GM12878 (cell line): Measurements from ENCODE around the gene MYB. TPM values are rescaled to one million over a fixed set of nuclear protein-coding genes. Genes with fewer than 3 reads are reported as not detected.

ENCODE experiments used
- ATAC-seq: fragments of 200-7000 bp; cut with Tn5 transposase; 3 replicates; pipeline ENCODE4 v1.9.1; 2020; ENCODE audit warnings: mild to moderate bottlenecking, moderate library complexity
- BruUV-seq: library from RNA; stranded (reverse); fragments of 400-500 nt; replicated peaks from 2 replicates; lab custom pipeline; 2021; lab: Mats Ljungman, UMichigan
- CTCF ChIA-PET: fragments of 300-600 bp; sonication (Branson Sonifier 250); formaldehyde crosslinking; extraction: SDS; loops from one replicate; lab custom pipeline; 2021; ENCODE audit warnings: inconsistent platforms; lab: Yijun Ruan, JAX
- POLR2A ChIA-PET: fragments of 350-600 bp; formaldehyde crosslinking; extraction: SDS; loops from one replicate; lab custom pipeline; 2021; ENCODE audit warnings: inconsistent platforms; lab: Charles Lee
- RAD21 ChIA-PET: fragments of 300-600 bp; sonication (Branson Sonifier 250); formaldehyde crosslinking; loops from one replicate; lab custom pipeline; 2023; ENCODE audit warnings: antibody characterized with exemption; ENCODE audit not compliant: unreplicated experiment; lab: Charles Lee
- SMC1A ChIA-PET: fragments of 300-600 bp; sonication (Branson Sonifier 250); formaldehyde crosslinking; loops from one replicate; lab custom pipeline; 2023; ENCODE audit not compliant: unreplicated experiment, uncharacterized antibody; lab: Charles Lee
- DNase-seq: peaks from one replicate; pipeline ENCODE4 v3.0.0-alpha.2; 2011; ENCODE audit warnings: low read depth, low spot score
- FAIRE-seq: peaks from 3 replicates; lab custom pipeline; 2011; peaks lifted over from hg19 to GRCh38; lab: Jason Lieb, UNC
- H2AFZ ChIP-seq: 2 replicates; pipeline ENCODE4 v1.6.0; 2011; ENCODE audit warnings: low read depth, low read length, control low read depth; ENCODE audit not compliant: control insufficient read depth
- H3K27ac ChIP-seq: 2 replicates; pipeline ENCODE4 v1.5.1; 2011; ENCODE audit warnings: control low read depth; ENCODE audit not compliant: control insufficient read depth, insufficient read depth
- H3K27me3 ChIP-seq, 2 experiments: replicated peaks in 1 of 2; 2 replicates each; pipeline versions ENCODE4 v1.6.0 to v1.6.1; 2011; ENCODE audit warnings: low read length in 1 of 2; ENCODE audit not compliant: control insufficient read depth in 2 of 2, insufficient read depth in 2 of 2
- H3K36me3 ChIP-seq, 2 experiments: 2 replicates each; pipeline ENCODE4 v1.5.1; 2011; ENCODE audit warnings: low read length in 1 of 2; ENCODE audit not compliant: control insufficient read depth in 2 of 2, insufficient read depth in 2 of 2
- H3K4me1 ChIP-seq: 2 replicates; pipeline ENCODE4 v1.6.1; 2011; ENCODE audit warnings: mild to moderate bottlenecking, low read length, moderate library complexity, mixed read lengths; ENCODE audit not compliant: control insufficient read depth, insufficient read depth
- H3K4me2 ChIP-seq: 2 replicates; pipeline ENCODE4 v1.6.0; 2011; ENCODE audit warnings: control low read depth; ENCODE audit not compliant: control insufficient read depth, insufficient read depth
- H3K4me3 ChIP-seq: fragments of 200-600 bp; sonication (generic); 2 replicates; pipeline ENCODE4 v1.5.1; 2016
- H3K79me2 ChIP-seq: 2 replicates; pipeline ENCODE4 v1.6.0; 2011; ENCODE audit warnings: low read length; ENCODE audit not compliant: control insufficient read depth, insufficient read depth
- H3K9ac ChIP-seq: 2 replicates; pipeline ENCODE4 v1.8.0; 2011; ENCODE audit warnings: low read length, control low read depth, mixed read lengths; ENCODE audit not compliant: control insufficient read depth, insufficient read depth
- H3K9me3 ChIP-seq: replicated peaks from 3 replicates; pipeline ENCODE4 v1.5.1; 2011; ENCODE audit warnings: mild to moderate bottlenecking, low read length; ENCODE audit not compliant: control insufficient read depth, insufficient read depth
- H4K20me1 ChIP-seq: 2 replicates; pipeline ENCODE4 v1.6.0; 2011; ENCODE audit not compliant: control insufficient read depth, insufficient read depth
- ATF7 ChIP-seq: fragments of 450-650 bp; IDR thresholded peaks from 2 replicates; pipeline ENCODE4 v1.6.1; 2016; ENCODE audit warnings: low read depth, mild to moderate bottlenecking
- BRCA1 ChIP-seq: IDR thresholded peaks from 2 replicates; pipeline ENCODE4 v1.6.1; 2011; ENCODE audit warnings: low read depth, low read length, improper control_type of control experiment
- CEBPZ ChIP-seq: fragments of 150-350 bp; IDR thresholded peaks from 2 replicates; pipeline ENCODE4 v1.6.1; 2016; ENCODE audit warnings: low read depth, low read length
- EED ChIP-seq: sonication (generic); IDR thresholded peaks from 2 replicates; pipeline ENCODE4 v1.6.1; 2016; ENCODE audit warnings: antibody characterized with exemption, low read depth
- HDGF ChIP-seq: fragments of 450-650 bp; IDR thresholded peaks from 2 replicates; pipeline ENCODE4 v1.6.1; 2016; ENCODE audit warnings: antibody characterized with exemption
- PAX8 ChIP-seq: fragments of 450-650 bp; IDR thresholded peaks from 2 replicates; pipeline ENCODE4 v1.6.1; 2017; ENCODE audit warnings: mild to moderate bottlenecking, moderate library complexity
- POLR2AphosphoS5 ChIP-seq: IDR thresholded peaks from 2 replicates; pipeline ENCODE4 v1.6.1; 2011; ENCODE audit warnings: mild to moderate bottlenecking, low read length, inconsistent platforms
- RAD51 ChIP-seq: fragments of 450-650 bp; IDR thresholded peaks from 2 replicates; pipeline ENCODE4 v1.6.1; 2016; ENCODE audit warnings: moderate library complexity, mild to moderate bottlenecking, inconsistent platforms
- REST ChIP-seq: IDR thresholded peaks from 2 replicates; pipeline ENCODE4 v1.6.1; 2012; ENCODE audit warnings: mild to moderate bottlenecking, low read depth, low read length
- RUNX3 ChIP-seq: IDR thresholded peaks from 2 replicates; pipeline ENCODE4 v1.6.1; 2012; ENCODE audit warnings: low read length, inconsistent platforms
- SP1 ChIP-seq: IDR thresholded peaks from one replicate; pipeline ENCODE4 v1.6.1; 2011; ENCODE audit warnings: low read depth, low read length
- STAT3 ChIP-seq: IDR thresholded peaks from 2 replicates; pipeline ENCODE4 v1.6.1; 2011; ENCODE audit warnings: low read depth, low read length, improper control_type of control experiment
- TBL1XR1 ChIP-seq: IDR thresholded peaks from 2 replicates; pipeline ENCODE4 v1.6.1; 2012; ENCODE audit warnings: low read depth, low read length, improper control_type of control experiment
- TCF12 ChIP-seq: IDR thresholded peaks from 2 replicates; pipeline ENCODE4 v1.6.1; 2011; ENCODE audit warnings: low read depth, mild to moderate bottlenecking, low read length
- WGBS: methylation state at CpG from one replicate; pipeline ENCODE4 v1.1.6; 2016; ENCODE audit warnings: low lambda C conversion rate; ENCODE audit not compliant: insufficient replicate concordance, insufficient coverage; ENCODE audit errors: missing lambda C conversion rate; 5-methylcytosine and 5-hydroxymethylcytosine counted together
- in situ Hi-C: fragments of 300-500 bp; cut with MboI; formaldehyde crosslinking; loops from 9 replicates; pipeline ENCODE4 v1.14.3; 2018; ENCODE audit warnings: mixed read lengths
- intact Hi-C: fragments of 100-400 bp; cut with micrococcal nuclease; formaldehyde crosslinking; loops from one replicate; pipeline ENCODE4 v1.14.2; 2022; ENCODE audit not compliant: unreplicated experiment
- polyA plus RNA-seq, 11 experiments: library from polyadenylated mRNA; depleted of rRNA in 4 of 11; unstranded in 6 of 11; stranded (reverse) in 5 of 11; fragments of >200 nt; fragmentation: Nextera tagmentation in 4 of 11; fragmentation: Illumina TruSeq in 1 of 11; extraction: Ambion mirVana in 4 of 11; extraction: Trizol in 1 of 11; gene quantifications; 1 replicate in 1 of 11; 2 replicates in 10 of 11; pipeline versions ENCODE4 v1.2.1 to v1.2.3, GENCODE V29; 2011 to 2016; ENCODE audit warnings: inconsistent platforms in 2 of 11, missing spikeins in 2 of 11, low read depth in 1 of 11
- total RNA-seq, 4 experiments: library from RNA; depleted of rRNA in 3 of 4; stranded (reverse); fragments of >200 nt in 3 of 4; fragmentation: Illumina TruSeq in 1 of 4; extraction: Trizol in 1 of 4; gene quantifications; 2 replicates each; pipeline versions ENCODE4 v1.2.1 to v1.2.3, GENCODE V29; 2013 to 2021
- TF ChIP-seq, protein P1 (sequence below): fragments of 450-650 bp; IDR thresholded peaks from 2 replicates; pipeline ENCODE4 v1.6.1; 2017; ENCODE audit warnings: antibody characterized with exemption, mild to moderate bottlenecking, moderate library complexity

Gene MYB
- total and polyA plus RNA-seq, 10 of the 15 experiments (the other 5 are each of a cell fraction or from before 2014, with no cell fraction given) = 7.0 to 29.8 (median 21.5) TPM

DNA sequence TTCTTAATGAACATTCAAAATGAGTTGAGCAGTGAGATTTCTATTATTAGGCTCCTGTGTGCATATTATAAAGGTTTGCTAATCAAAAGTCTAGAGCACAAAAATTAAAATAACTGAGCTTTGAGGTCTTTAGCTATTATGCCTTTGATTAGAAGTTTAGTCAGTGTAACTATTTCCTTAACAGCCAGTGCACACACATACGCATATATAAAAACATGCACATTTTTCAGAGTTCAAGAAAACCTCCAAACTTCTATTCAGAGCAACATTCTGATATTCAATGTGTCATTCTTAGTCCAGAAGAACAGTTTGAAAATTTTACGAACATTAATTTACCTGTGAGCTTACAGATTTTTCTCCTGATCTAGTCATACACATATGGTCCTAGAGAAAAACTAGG lies 48.3 kb upstream of the MYB start (continued):
- TF ChIP-seq POLR2AphosphoS5 = no peak
- TF ChIP-seq RAD51 = no peak
- TF ChIP-seq SP1 = no peak
- TF ChIP-seq RUNX3 = no peak
- no peak for TF ChIP-seq ATF7
- no peak for TF ChIP-seq HDGF

DNA sequence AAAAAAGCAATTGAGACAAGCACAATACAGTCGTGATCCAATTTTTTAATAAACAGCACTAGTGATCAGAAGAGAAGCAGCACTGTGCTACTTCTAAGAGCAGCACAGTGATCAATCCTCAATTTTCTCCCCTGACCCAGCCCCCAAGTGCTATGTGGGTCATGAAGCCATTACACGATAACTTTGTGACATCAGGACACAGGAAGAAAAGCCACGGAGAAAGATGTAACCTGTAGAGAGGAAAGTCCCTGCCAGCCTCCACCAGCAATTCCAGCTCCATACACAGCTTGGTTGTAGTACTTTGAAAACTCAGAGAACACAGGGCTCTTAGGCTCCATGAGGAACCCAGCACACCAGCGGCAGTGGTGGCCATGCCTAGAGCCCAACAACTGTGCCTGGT lies 45.3 kb upstream of the MYB start:
- H3K27me3 ChIP-seq = no peaks in the 10 kb centered on the region
- POLR2A ChIA-PET = no interaction called here
- ATAC-seq (no peak; the same call in 2 of the 3 replicates), FAIRE-seq (no peak), DNase-seq (no peak)
- in situ Hi-C loops (loop anchor here (5.0 kb wide), 1 partner anchor 296 kb away; no protein-coding TSS in a partner anchor), intact Hi-C loops (no loop called here)
- no peak overlapping the region for H2AFZ ChIP-seq
- H3K9ac ChIP-seq = no peak overlapping the region
- 96% methylated on average over 4 of the region's 4 CpGs for WGBS
- SMC1A ChIA-PET = interaction anchor here (1.0 to 3.1 kb wide), 5 partner anchors 8 to 48 kb away, joined by 3 to 12 read pairs (median 10); no protein-coding TSS in a partner anchor
- no peaks in the 10 kb centered on the region; the same call in 1 of the 2 replicates for H3K4me1 ChIP-seq
- no peak overlapping the region for H3K4me3 ChIP-seq
- BruUV-seq = no TSS peak
- H3K79me2 ChIP-seq = no peaks in the 10 kb centered on the region
- RAD21 ChIA-PET = interaction anchor here (1.0 to 1.6 kb wide), 3 partner anchors 9 to 50 kb away, joined by 3 read pairs; no protein-coding TSS in a partner anchor
- H3K27ac ChIP-seq = no peak overlapping the region
- H3K4me2 ChIP-seq = no peak overlapping the region
- no peaks in the 10 kb centered on the region for H4K20me1 ChIP-seq
- H3K36me3 ChIP-seq = no peaks in the 10 kb centered on the region
- H3K9me3 ChIP-seq = no peaks in the 10 kb centered on the region
- CTCF ChIA-PET = interaction anchor here (1.0 to 1.5 kb wide), 3 partner anchors 8 to 132 kb away, joined by 3 to 4 read pairs (median 3); no protein-coding TSS in a partner anchor
- TF ChIP-seq, protein P1, sequence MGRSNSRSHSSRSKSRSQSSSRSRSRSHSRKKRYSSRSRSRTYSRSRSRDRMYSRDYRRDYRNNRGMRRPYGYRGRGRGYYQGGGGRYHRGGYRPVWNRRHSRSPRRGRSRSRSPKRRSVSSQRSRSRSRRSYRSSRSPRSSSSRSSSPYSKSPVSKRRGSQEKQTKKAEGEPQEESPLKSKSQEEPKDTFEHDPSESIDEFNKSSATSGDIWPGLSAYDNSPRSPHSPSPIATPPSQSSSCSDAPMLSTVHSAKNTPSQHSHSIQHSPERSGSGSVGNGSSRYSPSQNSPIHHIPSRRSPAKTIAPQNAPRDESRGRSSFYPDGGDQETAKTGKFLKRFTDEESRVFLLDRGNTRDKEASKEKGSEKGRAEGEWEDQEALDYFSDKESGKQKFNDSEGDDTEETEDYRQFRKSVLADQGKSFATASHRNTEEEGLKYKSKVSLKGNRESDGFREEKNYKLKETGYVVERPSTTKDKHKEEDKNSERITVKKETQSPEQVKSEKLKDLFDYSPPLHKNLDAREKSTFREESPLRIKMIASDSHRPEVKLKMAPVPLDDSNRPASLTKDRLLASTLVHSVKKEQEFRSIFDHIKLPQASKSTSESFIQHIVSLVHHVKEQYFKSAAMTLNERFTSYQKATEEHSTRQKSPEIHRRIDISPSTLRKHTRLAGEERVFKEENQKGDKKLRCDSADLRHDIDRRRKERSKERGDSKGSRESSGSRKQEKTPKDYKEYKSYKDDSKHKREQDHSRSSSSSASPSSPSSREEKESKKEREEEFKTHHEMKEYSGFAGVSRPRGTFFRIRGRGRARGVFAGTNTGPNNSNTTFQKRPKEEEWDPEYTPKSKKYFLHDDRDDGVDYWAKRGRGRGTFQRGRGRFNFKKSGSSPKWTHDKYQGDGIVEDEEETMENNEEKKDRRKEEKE = no peak
- TF ChIP-seq REST (no peak), STAT3 (no peak), TCF12 (no peak), PAX8 (no peak), TBL1XR1 (no peak), EED (no peak), CEBPZ (no peak), BRCA1 (no peak)
